ENCODE data around the gene HIVEP3. TPM values are rescaled to one million over a fixed set of nuclear protein-coding genes. Genes with fewer than 3 reads are reported as not detected.

The HIVEP3 gene
- polyA plus RNA-seq, 1 donor (not counting 4 experiments of a cell fraction or from before 2014, with no cell fraction given) = 1.1 TPM

DNA sequence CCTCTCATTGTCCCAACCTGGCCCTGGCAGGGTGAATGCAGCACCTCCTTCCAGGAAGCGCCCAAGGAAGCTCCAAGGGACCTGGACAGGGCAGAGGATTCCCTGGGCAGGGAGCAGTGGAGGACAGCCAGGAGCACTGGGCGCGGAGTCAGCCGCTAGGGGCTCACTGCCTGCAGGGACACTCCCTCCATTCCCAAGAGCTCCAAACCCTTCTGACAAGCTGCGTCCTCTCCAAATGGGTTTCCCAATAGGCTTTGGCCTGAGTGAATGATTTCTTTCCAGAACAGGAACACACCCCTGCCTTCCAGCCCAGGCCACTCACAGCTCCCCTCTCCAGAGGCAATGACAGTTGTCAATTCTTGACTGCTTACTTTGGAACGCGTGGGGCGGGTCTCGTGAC lies 305.8 kb downstream of the HIVEP3 start:
- no peaks in the 10 kb centered on the region for H3K27me3 ChIP-seq (ENCODE audit: control insufficient read depth, extremely low read depth, insufficient read depth, low read length)
- no peaks in the 10 kb centered on the region for H4K20me1 ChIP-seq (ENCODE audit: control insufficient read depth, extremely low read depth, insufficient read depth, low read length)
- H3K9me1 ChIP-seq (ENCODE audit: control insufficient read depth, extremely low read depth, insufficient read depth, low read length) = no peaks in the 10 kb centered on the region
- FAIRE-seq (no peak), DNase-seq (ENCODE audit: low read depth, low spot score) (no peak)
- no peaks in the 10 kb centered on the region for H3K36me3 ChIP-seq (ENCODE audit: control insufficient read depth in 2 of 2, extremely low read depth in 1 of 2, insufficient read depth in 2 of 2, low read length in 2 of 2)
- no peak overlapping the region for H3K4me3 ChIP-seq (ENCODE audit: control insufficient read depth in 2 of 3, extremely low read depth in 1 of 3, insufficient read depth in 2 of 3, low read depth in 1 of 3, low read length in 3 of 3)
- no peaks in the 10 kb centered on the region for H3K79me2 ChIP-seq (ENCODE audit: control insufficient read depth, insufficient read depth, low read length)
- no peak overlapping the region for H3K27ac ChIP-seq (ENCODE audit: control insufficient read depth, insufficient read depth, low read length)
- H3K9ac ChIP-seq (ENCODE audit: control insufficient read depth, extremely low read depth, insufficient read depth, low read length) = no peak overlapping the region
- peaks cover 3% of the 10 kb centered on the region for H3K4me1 ChIP-seq (ENCODE audit: control insufficient read depth, extremely low read depth, insufficient read depth, low read length)
- H3K4me2 ChIP-seq (ENCODE audit: control insufficient read depth, extremely low read depth, insufficient read depth, low read depth, low read length) = no peak overlapping the region
- no peak overlapping the region for H2AFZ ChIP-seq (ENCODE audit: control insufficient read depth, low read length)
- H3K9me3 ChIP-seq (ENCODE audit: control insufficient read depth, low read depth, low read length) = no peaks in the 10 kb centered on the region
- dilution Hi-C loops (cut with MboI; ENCODE audit: extremely low pct_ligation_motif_present, low sequenced_read_pairs) = no loop called here
- TF ChIP-seq, protein P1, sequence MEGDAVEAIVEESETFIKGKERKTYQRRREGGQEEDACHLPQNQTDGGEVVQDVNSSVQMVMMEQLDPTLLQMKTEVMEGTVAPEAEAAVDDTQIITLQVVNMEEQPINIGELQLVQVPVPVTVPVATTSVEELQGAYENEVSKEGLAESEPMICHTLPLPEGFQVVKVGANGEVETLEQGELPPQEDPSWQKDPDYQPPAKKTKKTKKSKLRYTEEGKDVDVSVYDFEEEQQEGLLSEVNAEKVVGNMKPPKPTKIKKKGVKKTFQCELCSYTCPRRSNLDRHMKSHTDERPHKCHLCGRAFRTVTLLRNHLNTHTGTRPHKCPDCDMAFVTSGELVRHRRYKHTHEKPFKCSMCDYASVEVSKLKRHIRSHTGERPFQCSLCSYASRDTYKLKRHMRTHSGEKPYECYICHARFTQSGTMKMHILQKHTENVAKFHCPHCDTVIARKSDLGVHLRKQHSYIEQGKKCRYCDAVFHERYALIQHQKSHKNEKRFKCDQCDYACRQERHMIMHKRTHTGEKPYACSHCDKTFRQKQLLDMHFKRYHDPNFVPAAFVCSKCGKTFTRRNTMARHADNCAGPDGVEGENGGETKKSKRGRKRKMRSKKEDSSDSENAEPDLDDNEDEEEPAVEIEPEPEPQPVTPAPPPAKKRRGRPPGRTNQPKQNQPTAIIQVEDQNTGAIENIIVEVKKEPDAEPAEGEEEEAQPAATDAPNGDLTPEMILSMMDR (optimal IDR thresholded peaks at IDR 0.05 in 1 of 3, IDR thresholded peaks at IDR 0.05 in 1 of 3, conservative IDR thresholded peaks at IDR 0.05 in 1 of 3; ENCODE audit: extremely low read depth in 1 of 3, insufficient read depth in 2 of 3, low read length in 3 of 3) = peak in 1 of 3 experiments; percentile 42
- TF ChIP-seq EZH2 (IDR thresholded peaks at IDR 0.05; ENCODE audit: low read length) = no peak

DNA sequence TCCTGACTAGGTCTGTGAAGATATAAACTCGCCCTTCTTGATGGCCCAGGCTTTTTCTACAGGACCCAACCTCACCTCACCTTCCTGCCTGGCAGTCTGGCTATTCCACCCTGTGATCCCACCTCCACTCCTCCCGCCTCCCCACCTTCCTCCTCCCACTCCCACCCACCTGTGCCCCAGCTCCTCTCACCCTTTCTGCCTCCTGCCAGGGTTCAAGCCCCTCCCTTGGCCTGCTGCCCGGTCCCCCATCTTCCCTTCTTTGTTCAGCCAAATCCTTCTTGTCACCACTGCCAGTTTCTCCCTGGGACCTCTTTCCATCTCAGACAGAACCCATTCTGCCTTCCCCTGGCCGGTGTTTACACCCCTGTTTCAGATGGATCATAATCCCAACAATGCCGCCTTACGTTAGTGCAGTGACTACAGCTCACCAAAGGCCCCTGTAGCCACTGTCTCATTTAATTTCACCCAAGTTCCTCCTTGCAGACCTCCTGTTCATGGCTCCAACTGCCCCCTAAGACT lies 306.7 kb downstream of the HIVEP3 start:
- H3K4me2 ChIP-seq (ENCODE audit: control insufficient read depth, extremely low read depth, insufficient read depth, low read depth, low read length) = no peak overlapping the region
- DNase-seq (ENCODE audit: low read depth, low spot score) (no peak), FAIRE-seq (no peak)
- H3K9ac ChIP-seq (ENCODE audit: control insufficient read depth, extremely low read depth, insufficient read depth, low read length) = no peak overlapping the region
- dilution Hi-C loops (cut with MboI; ENCODE audit: extremely low pct_ligation_motif_present, low sequenced_read_pairs) = no loop called here
- H2AFZ ChIP-seq (ENCODE audit: control insufficient read depth, low read length) = no peak overlapping the region
- no peaks in the 10 kb centered on the region for H3K27me3 ChIP-seq (ENCODE audit: control insufficient read depth, extremely low read depth, insufficient read depth, low read length)
- H3K4me3 ChIP-seq (ENCODE audit: control insufficient read depth in 2 of 3, extremely low read depth in 1 of 3, insufficient read depth in 2 of 3, low read depth in 1 of 3, low read length in 3 of 3) = no peak overlapping the region
- H3K9me3 ChIP-seq (ENCODE audit: control insufficient read depth, low read depth, low read length) = no peaks in the 10 kb centered on the region
- TF ChIP-seq, protein P1 (optimal IDR thresholded peaks at IDR 0.05 in 1 of 3, IDR thresholded peaks at IDR 0.05 in 1 of 3, conservative IDR thresholded peaks at IDR 0.05 in 1 of 3; ENCODE audit: extremely low read depth in 1 of 3, insufficient read depth in 2 of 3, low read length in 3 of 3) = no peak
- TF ChIP-seq EZH2 (IDR thresholded peaks at IDR 0.05; ENCODE audit: low read length) = no peak
- H3K9me1 ChIP-seq (ENCODE audit: control insufficient read depth, extremely low read depth, insufficient read depth, low read length) = no peaks in the 10 kb centered on the region
- no peak overlapping the region for H3K27ac ChIP-seq (ENCODE audit: control insufficient read depth, insufficient read depth, low read length)
- no peaks in the 10 kb centered on the region for H4K20me1 ChIP-seq (ENCODE audit: control insufficient read depth, extremely low read depth, insufficient read depth, low read length)
- H3K4me1 ChIP-seq (ENCODE audit: control insufficient read depth, extremely low read depth, insufficient read depth, low read length) = peaks cover 2% of the 10 kb centered on the region
- H3K36me3 ChIP-seq (ENCODE audit: control insufficient read depth in 2 of 2, extremely low read depth in 1 of 2, insufficient read depth in 2 of 2, low read length in 2 of 2) = no peaks in the 10 kb centered on the region
- no peaks in the 10 kb centered on the region for H3K79me2 ChIP-seq (ENCODE audit: control insufficient read depth, insufficient read depth, low read length)

All from keratinocyte (primary cell).